ENCODE data around the gene TJP1. TPM values are rescaled to one million over a fixed set of nuclear protein-coding genes. Genes with fewer than 3 reads are reported as not detected.

TJP1 gene
- total RNA-seq, 4 donors from 2014 or later = 69.6 to 142 (median 119) TPM

DNA sequence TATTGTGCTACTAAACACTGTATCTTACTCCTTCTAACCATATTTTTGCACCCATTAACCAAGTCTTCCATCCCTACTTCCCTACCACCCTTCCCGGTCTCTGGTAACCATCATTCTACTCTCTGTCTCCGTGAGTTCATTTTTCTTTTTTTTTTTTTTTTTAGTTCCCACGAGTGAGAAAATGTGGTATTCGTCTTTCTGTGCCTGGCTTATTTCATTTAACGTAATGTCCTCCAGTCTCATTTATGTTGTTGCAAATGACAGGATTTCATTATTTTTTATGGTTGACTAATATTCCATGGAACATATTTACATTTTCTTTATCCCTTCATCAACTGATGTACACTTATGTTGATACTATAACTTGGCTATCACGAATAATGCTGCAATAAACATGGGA, 31.7 kb downstream of the TJP1 start:
- WGBS, 2 donors = 87 to 89% methylated on average over 6 of the region's 6 CpGs
- no peaks in the 10 kb centered on the region for H3K27me3 ChIP-seq

GRCh38 chr15:29789871-29790270, 32.4 kb downstream of the TJP1 start:
- Histone ChIP-seq H3K4me3 (no peak overlapping the region), H3K4me1 (peaks cover 0 to 7% (median 0%) of the 10 kb centered on the region in 3 donors), H3K27ac (no peak overlapping the region), H3K9me3 (no peaks in the 10 kb centered on the region), H3K36me3 (peaks cover 0 to 15% (median 3%) of the 10 kb centered on the region in 3 donors), H3K27me3 (no peaks in the 10 kb centered on the region)
- intact Hi-C loops (cut with DNase I) = no loop called here
- no peak for TF ChIP-seq POLR2A (IDR thresholded peaks at IDR 0.05)
- no peak for TF ChIP-seq CTCF (IDR thresholded peaks at IDR 0.05)
- WGBS, 2 donors = 48 to 56% methylated on average over 3 to 4 of the region's 4 CpGs
- no peak for DNase-seq

More for the DNA sequence above, 31.7 kb downstream of the TJP1 start:
- Histone ChIP-seq H3K9me3 (no peaks in the 10 kb centered on the region), H3K4me1 (peaks cover 0 to 7% (median 0%) of the 10 kb centered on the region in 3 donors), H3K4me3 (no peak overlapping the region), H3K27ac (no peak overlapping the region), H3K36me3 (peaks cover 0 to 15% (median 3%) of the 10 kb centered on the region in 3 donors)
- intact Hi-C loops (cut with DNase I) = no loop called here
- no peak for DNase-seq
- TF ChIP-seq CTCF (IDR thresholded peaks at IDR 0.05) (no peak), POLR2A (IDR thresholded peaks at IDR 0.05) (no peak)

GRCh38 chr15:29788433-29789034, 33.7 kb downstream of the TJP1 start:
- TF ChIP-seq CTCF (IDR thresholded peaks at IDR 0.05) (no peak), POLR2A (IDR thresholded peaks at IDR 0.05) (no peak)
- WGBS, 2 donors = 82 to 88% methylated on average over 4 of the region's 4 CpGs
- Histone ChIP-seq H3K27me3 (no peaks in the 10 kb centered on the region), H3K9me3 (no peaks in the 10 kb centered on the region), H3K4me3 (no peak overlapping the region), H3K27ac (no peak overlapping the region), H3K36me3 (peaks cover 0 to 8% (median 3%) of the 10 kb centered on the region in 3 donors), H3K4me1 (peaks cover 0 to 10% (median 0%) of the 10 kb centered on the region in 3 donors)
- intact Hi-C loops (cut with DNase I) = no loop called here
- DNase-seq = no peak

GRCh38 chr15:29787767-29788166, 34.5 kb downstream of the TJP1 start:
- H3K9me3 ChIP-seq = no peaks in the 10 kb centered on the region
- DNase-seq = no peak
- H3K36me3 ChIP-seq = peaks cover 0 to 3% (median under 1%) of the 10 kb centered on the region in 3 donors
- TF ChIP-seq CTCF (IDR thresholded peaks at IDR 0.05) = no peak
- TF ChIP-seq POLR2A (IDR thresholded peaks at IDR 0.05) = no peak
- H3K27me3 ChIP-seq = no peaks in the 10 kb centered on the region
- H3K4me1 ChIP-seq = peaks cover 0 to 10% (median 0%) of the 10 kb centered on the region in 3 donors
- no peak overlapping the region for H3K27ac ChIP-seq
- H3K4me3 ChIP-seq = no peak overlapping the region
- intact Hi-C loops (cut with DNase I) = no loop called here

- Histone ChIP-seq H3K9me3 (no peaks in the 10 kb centered on the region), H3K27ac (no peak overlapping the region), H3K4me1 (peaks cover 0 to 10% (median 0%) of the 10 kb centered on the region in 3 donors), H3K4me3 (no peak overlapping the region), H3K27me3 (no peaks in the 10 kb centered on the region), H3K36me3 (peaks cover 0 to 3% (median 0%) of the 10 kb centered on the region in 3 donors)
- WGBS, 2 donors = 83 to 95% methylated on average over 1 of the region's 1 CpG
- intact Hi-C loops (cut with DNase I) = no loop called here
- TF ChIP-seq POLR2A (IDR thresholded peaks at IDR 0.05) (no peak), CTCF (IDR thresholded peaks at IDR 0.05) (no peak)
- no peak for DNase-seq
Measured at GRCh38 chr15:29785642-29786041, 36.6 kb downstream of the TJP1 start.
